ENCODE data around the gene KNSTRN.

DNA sequence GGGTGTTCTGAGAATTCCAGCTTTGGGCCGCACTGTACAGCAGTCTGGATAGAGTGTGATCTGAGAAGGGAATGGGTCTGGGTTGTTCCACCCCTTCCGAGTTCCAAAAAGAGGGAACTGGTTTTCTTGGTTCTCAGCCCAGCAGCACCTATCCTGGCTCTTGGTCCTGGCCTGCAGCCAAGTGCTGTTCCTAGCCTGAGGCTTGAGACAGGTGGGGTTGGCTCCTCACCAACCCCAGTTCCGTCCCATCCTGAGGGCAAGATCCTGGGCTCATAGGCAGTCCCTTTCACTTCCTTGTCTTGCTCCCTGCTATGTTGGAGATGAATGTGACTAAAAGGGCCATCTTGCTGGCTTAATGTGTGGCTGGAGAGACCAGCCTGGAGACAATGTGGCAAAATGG, 38.3 kb downstream of the KNSTRN start:
- TF ChIP-seq, protein P1, sequence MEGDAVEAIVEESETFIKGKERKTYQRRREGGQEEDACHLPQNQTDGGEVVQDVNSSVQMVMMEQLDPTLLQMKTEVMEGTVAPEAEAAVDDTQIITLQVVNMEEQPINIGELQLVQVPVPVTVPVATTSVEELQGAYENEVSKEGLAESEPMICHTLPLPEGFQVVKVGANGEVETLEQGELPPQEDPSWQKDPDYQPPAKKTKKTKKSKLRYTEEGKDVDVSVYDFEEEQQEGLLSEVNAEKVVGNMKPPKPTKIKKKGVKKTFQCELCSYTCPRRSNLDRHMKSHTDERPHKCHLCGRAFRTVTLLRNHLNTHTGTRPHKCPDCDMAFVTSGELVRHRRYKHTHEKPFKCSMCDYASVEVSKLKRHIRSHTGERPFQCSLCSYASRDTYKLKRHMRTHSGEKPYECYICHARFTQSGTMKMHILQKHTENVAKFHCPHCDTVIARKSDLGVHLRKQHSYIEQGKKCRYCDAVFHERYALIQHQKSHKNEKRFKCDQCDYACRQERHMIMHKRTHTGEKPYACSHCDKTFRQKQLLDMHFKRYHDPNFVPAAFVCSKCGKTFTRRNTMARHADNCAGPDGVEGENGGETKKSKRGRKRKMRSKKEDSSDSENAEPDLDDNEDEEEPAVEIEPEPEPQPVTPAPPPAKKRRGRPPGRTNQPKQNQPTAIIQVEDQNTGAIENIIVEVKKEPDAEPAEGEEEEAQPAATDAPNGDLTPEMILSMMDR (IDR thresholded peaks at IDR 0.05; ENCODE audit: extremely low read depth in 1 of 2, insufficient read depth in 1 of 2, low read depth in 1 of 2, low read length in 2 of 2) = no peak
- TF ChIP-seq POLR2A (IDR thresholded peaks at IDR 0.05; ENCODE audit: low read depth, low read length) (peak; percentile 20), EZH2 (IDR thresholded peaks at IDR 0.05; ENCODE audit: borderline replicate concordance, low read depth, low read length, severe bottlenecking) (no peak), POLR2AphosphoS5 (IDR thresholded peaks at IDR 0.05; ENCODE audit: insufficient read depth, low read depth, low read length) (no peak), MYC (IDR thresholded peaks at IDR 0.05; ENCODE audit: low read depth, low read length) (no peak), GATA2 (IDR thresholded peaks at IDR 0.05; ENCODE audit: insufficient read depth, insufficient read length, low read depth, low read length) (no peak), MAX (IDR thresholded peaks at IDR 0.05; ENCODE audit: insufficient read depth, insufficient read length) (no peak), FOS (IDR thresholded peaks at IDR 0.05; ENCODE audit: borderline replicate concordance, insufficient read depth, low read length) (no peak), JUN (IDR thresholded peaks at IDR 0.05; ENCODE audit: borderline replicate concordance, insufficient read depth, insufficient read length, low read depth) (no peak)
